GM19397 (cell line): ENCODE data around the gene TTBK1.

Experiments used
- ATAC-seq: cut with Tn5 transposase; IDR thresholded peaks from one replicate; pipeline ENCODE4 v1.9.1; 2021; ENCODE audit warnings: mild to moderate bottlenecking, moderate library complexity; ENCODE audit not compliant: unreplicated experiment

Gene TTBK1

DNA sequence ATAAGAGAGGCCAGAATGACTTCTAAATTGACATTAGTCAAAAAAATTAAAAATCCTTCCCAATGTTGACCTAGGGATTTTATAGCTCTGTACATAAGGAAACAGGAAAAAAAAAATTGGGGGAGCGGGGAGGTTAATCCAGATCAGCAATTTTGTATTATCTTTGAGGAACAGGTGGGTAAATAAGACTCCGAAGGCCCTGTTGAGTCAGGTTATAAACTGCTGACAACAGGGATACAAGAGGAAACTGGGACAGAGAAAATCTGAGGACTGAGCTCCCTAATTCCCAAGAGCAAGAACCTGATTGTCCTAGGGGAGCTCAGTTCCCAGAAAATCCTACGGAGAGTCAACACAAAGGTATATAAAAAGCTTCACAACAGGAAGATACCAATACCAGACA is 92.2 kb downstream of the TTBK1 start:
- no peak for ATAC-seq

DNA sequence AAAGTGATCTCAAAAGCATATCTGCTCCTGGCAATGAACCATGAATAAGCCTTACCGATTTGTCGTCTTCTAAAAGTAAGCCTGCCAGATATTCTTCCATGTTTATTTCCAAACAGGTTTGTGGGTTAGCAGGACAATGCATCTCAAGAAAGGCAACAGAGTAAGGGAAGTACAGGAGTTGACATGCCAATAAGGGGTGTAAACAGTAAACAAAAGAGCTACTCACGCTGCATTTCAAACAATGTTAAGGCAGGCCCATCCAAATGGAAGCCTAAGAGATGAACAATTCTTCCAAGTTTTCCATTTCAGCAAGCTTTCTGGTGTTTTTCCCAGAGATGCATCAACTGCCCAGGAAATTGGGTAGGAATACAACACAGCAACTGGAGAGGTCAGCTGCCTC is 93.1 kb downstream of the TTBK1 start:
- no peak for ATAC-seq
